GM06990 (cell line): ENCODE results near the gene TGOLN2.

Experiments used
- DNase-seq: peaks from one replicate; pipeline ENCODE4 v3.0.0-alpha.2; 2011; ENCODE audit not compliant: insufficient read length; ENCODE audit errors: extremely low read depth
- H3K27me3 ChIP-seq: replicated peaks from 2 replicates; pipeline ENCODE4 v1.6.0; 2011; ENCODE audit warnings: low read length; ENCODE audit not compliant: control insufficient read depth, insufficient read depth
- H3K36me3 ChIP-seq: 2 replicates; pipeline ENCODE4 v1.5.1; 2011; ENCODE audit warnings: low read length; ENCODE audit not compliant: control insufficient read depth, insufficient read depth
- H3K4me3 ChIP-seq: replicated peaks from 2 replicates; pipeline ENCODE4 v1.5.1; 2011; ENCODE audit warnings: low read depth, mild to moderate bottlenecking, control low read depth, low read length
- CTCF ChIP-seq: IDR thresholded peaks from 2 replicates; pipeline ENCODE4 v1.5.1; 2011; ENCODE audit warnings: low read length, control low read depth, mild to moderate bottlenecking, inconsistent platforms; ENCODE audit not compliant: insufficient read depth, poor library complexity, severe bottlenecking

The TGOLN2 gene

GRCh38 chr2:85308201-85308600 lies 19.6 kb downstream of the TGOLN2 start:
- H3K27me3 ChIP-seq: peaks cover 2% of the 10 kb centered on the region; the same call in 1 of the 2 replicates
- TF ChIP-seq CTCF: no peak
- H3K36me3 ChIP-seq: no peaks in the 10 kb centered on the region; the same call in 1 of the 2 replicates
- no peak for DNase-seq
- H3K4me3 ChIP-seq: no peak overlapping the region

- Histone ChIP-seq H3K4me3 (no peak overlapping the region), H3K27me3 (peaks cover 2% of the 10 kb centered on the region; the same call in 1 of the 2 replicates), H3K36me3 (no peaks in the 10 kb centered on the region; the same call in 1 of the 2 replicates)
- no peak for DNase-seq
- TF ChIP-seq CTCF: no peak
These were observed 20.3 kb downstream of the TGOLN2 start for GRCh38 chr2:85307527-85307897.

- no peak for TF ChIP-seq CTCF
- no peak overlapping the region for H3K4me3 ChIP-seq
- peaks cover 2% of the 10 kb centered on the region; the same call in 1 of the 2 replicates for H3K27me3 ChIP-seq
- H3K36me3 ChIP-seq: no peaks in the 10 kb centered on the region
- DNase-seq: no peak
These were observed 23.8 kb downstream of the TGOLN2 start for GRCh38 chr2:85303780-85304531.

GRCh38 chr2:85302121-85302520 lies 25.7 kb downstream of the TGOLN2 start:
- H3K4me3 ChIP-seq: no peak overlapping the region
- DNase-seq: no peak
- TF ChIP-seq CTCF: no peak
- no peaks in the 10 kb centered on the region for H3K36me3 ChIP-seq
- H3K27me3 ChIP-seq: peaks cover 2% of the 10 kb centered on the region; the same call in 1 of the 2 replicates

GRCh38 chr2:85291425-85292023 lies 36.3 kb downstream of the TGOLN2 start:
- no peak for DNase-seq
- no peaks in the 10 kb centered on the region; the same call in 1 of the 2 replicates for H3K27me3 ChIP-seq
- no peak for TF ChIP-seq CTCF
- no peaks in the 10 kb centered on the region for H3K36me3 ChIP-seq
- no peak overlapping the region for H3K4me3 ChIP-seq
